NT2/D1 (cell line): ENCODE measurements around the gene CORIN.

Experiments
- SUZ12 ChIP-seq: IDR thresholded peaks from 2 replicates; pipeline ENCODE4 v1.6.1; 2011; ENCODE audit not compliant: insufficient read length, insufficient read depth; ENCODE audit errors: extremely low read depth
- YY1 ChIP-seq: IDR thresholded peaks from 2 replicates; pipeline ENCODE4 v1.6.1; 2011; ENCODE audit not compliant: insufficient read length, insufficient read depth
- ZNF274 ChIP-seq: IDR thresholded peaks from 2 replicates; pipeline ENCODE4 v1.6.1; 2011; ENCODE audit warnings: mild to moderate bottlenecking, low read depth, low read length

DNA sequence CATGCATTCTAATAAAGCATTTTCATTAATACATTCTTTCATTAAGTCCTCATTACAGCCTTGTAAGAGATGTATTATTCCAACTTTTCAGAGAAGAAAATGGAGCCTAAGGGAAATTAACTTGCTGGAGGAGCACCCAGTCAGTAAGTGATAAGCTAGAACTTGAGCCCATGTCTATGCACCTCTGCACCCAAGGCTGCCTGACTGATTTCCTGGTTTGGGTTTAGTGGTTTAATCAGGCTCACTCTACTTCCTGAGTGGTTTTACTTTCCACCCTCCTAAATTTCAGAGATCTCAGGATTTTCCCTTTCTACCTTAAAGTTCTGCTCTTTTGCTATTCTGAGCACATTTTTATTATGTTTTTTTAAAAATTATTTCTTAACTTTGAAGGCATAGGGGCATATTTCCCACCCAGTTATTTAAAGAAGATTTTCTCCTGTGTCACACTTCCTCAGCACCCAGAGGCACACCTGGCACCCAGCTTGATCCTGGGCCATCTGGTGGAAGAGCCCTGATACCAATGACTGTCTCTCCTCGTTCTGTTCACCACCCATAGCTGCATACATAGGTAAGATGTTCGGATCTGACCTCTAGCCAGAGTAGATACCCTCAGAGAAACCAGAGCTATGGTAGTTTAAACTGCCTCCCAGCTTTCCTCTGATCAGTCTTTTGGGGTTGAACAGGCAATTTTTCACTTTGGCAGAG, 10.4 kb downstream of the CORIN start:
- TF ChIP-seq YY1 (no peak), ZNF274 (no peak), SUZ12 (no peak)
